H9 (cell line): ENCODE data around the gene DHX35. TPM values are rescaled to one million over a fixed set of nuclear protein-coding genes. Genes with fewer than 3 reads are reported as not detected.

Experiments used
- DNase-seq: peaks from one replicate; pipeline ENCODE4 v3.0.0-alpha.2; 2017
- H2AFZ ChIP-seq: one replicate; pipeline ENCODE4 v1.6.1; 2013; ENCODE audit warnings: mild to moderate bottlenecking, low read length, control low read depth, moderate library complexity
- H2AK5ac ChIP-seq: 2 replicates; pipeline ENCODE4 v1.6.1; 2013; ENCODE audit warnings: low read length, control low read depth, mixed read lengths; ENCODE audit not compliant: insufficient read length
- H2BK120ac ChIP-seq: one replicate; pipeline ENCODE4 v1.6.1; 2013; ENCODE audit warnings: low read depth, mild to moderate bottlenecking, low read length, control low read depth, inconsistent platforms; ENCODE audit not compliant: poor library complexity, severe bottlenecking
- H2BK12ac ChIP-seq: 2 replicates; pipeline ENCODE4 v1.6.1; 2013; ENCODE audit warnings: low read length, control low read depth, mixed read lengths, low read depth; ENCODE audit not compliant: insufficient read length
- H2BK15ac ChIP-seq: 2 replicates; pipeline ENCODE4 v1.6.1; 2013; ENCODE audit warnings: low read depth, low read length, control low read depth
- H2BK20ac ChIP-seq: one replicate; pipeline ENCODE4 v1.6.1; 2013; ENCODE audit warnings: low read depth, mild to moderate bottlenecking, low read length, control low read depth, inconsistent platforms; ENCODE audit not compliant: poor library complexity, severe bottlenecking
- H2BK5ac ChIP-seq: 2 replicates; pipeline ENCODE4 v1.6.1; 2013; ENCODE audit warnings: low read length, control low read depth, mixed read lengths; ENCODE audit not compliant: insufficient read length
- H3K14ac ChIP-seq: 2 replicates; pipeline ENCODE4 v1.6.1; 2013; ENCODE audit warnings: low read length, control low read depth; ENCODE audit not compliant: insufficient read depth
- H3K18ac ChIP-seq: 2 replicates; pipeline ENCODE4 v1.6.1; 2013; ENCODE audit warnings: low read depth, mild to moderate bottlenecking, mixed read lengths, low read length, control low read depth; ENCODE audit not compliant: insufficient read length
- H3K23ac ChIP-seq: 2 replicates; pipeline ENCODE4 v1.6.1; 2013; ENCODE audit warnings: low read length, control low read depth, mixed read lengths, low read depth; ENCODE audit not compliant: insufficient read length
- H3K23me2 ChIP-seq: 2 replicates; pipeline ENCODE4 v1.6.1; 2013; ENCODE audit warnings: low read depth, mild to moderate bottlenecking, mixed read lengths, low read length, control low read depth; ENCODE audit not compliant: insufficient read length, poor library complexity, severe bottlenecking
- H3K27ac ChIP-seq: 2 replicates; pipeline ENCODE4 v1.5.1; 2013; ENCODE audit warnings: low read length, control low read depth, mixed read lengths, low read depth; ENCODE audit not compliant: insufficient read length
- H3K27me3 ChIP-seq: 2 replicates; pipeline ENCODE4 v1.6.1; 2013; ENCODE audit warnings: low read length, control low read depth, inconsistent platforms; ENCODE audit not compliant: insufficient read depth
- H3K4ac ChIP-seq: 2 replicates; pipeline ENCODE4 v1.6.1; 2013; ENCODE audit warnings: low read depth, mild to moderate bottlenecking, control low read depth, inconsistent platforms, low read length, moderate library complexity
- H3K4me1 ChIP-seq: 2 replicates; pipeline ENCODE4 v1.6.1; 2013; ENCODE audit warnings: low read length, control low read depth, inconsistent platforms; ENCODE audit not compliant: insufficient read depth
- H3K4me2 ChIP-seq: 2 replicates; pipeline ENCODE4 v1.6.1; 2013; ENCODE audit warnings: low read length, control low read depth, mixed read lengths; ENCODE audit not compliant: insufficient read length, insufficient read depth
- H3K56ac ChIP-seq: 2 replicates; pipeline ENCODE4 v1.6.1; 2013; ENCODE audit warnings: low read depth, mild to moderate bottlenecking, mixed read lengths, low read length, control low read depth; ENCODE audit not compliant: insufficient read length
- H3K79me1 ChIP-seq: 2 replicates; pipeline ENCODE4 v1.6.1; 2013; ENCODE audit warnings: low read depth, mild to moderate bottlenecking, moderate library complexity, low read length, control low read depth, inconsistent platforms; ENCODE audit not compliant: insufficient read depth, poor library complexity, severe bottlenecking
- H3K79me2 ChIP-seq: 2 replicates; pipeline ENCODE4 v1.6.1; 2013; ENCODE audit warnings: low read length, control low read depth, inconsistent platforms; ENCODE audit not compliant: insufficient read depth
- H3K9ac ChIP-seq: 2 replicates; pipeline ENCODE4 v1.6.1; 2013; ENCODE audit warnings: low read length, control low read depth, mixed read lengths; ENCODE audit not compliant: insufficient read length; ENCODE audit errors: extremely low read depth
- H3K9me3 ChIP-seq: one replicate; pipeline ENCODE4 v1.6.1; 2013; ENCODE audit warnings: low read depth, low read length, inconsistent platforms; ENCODE audit not compliant: control insufficient read depth
- H3T11ph ChIP-seq: one replicate; pipeline ENCODE4 v1.6.1; 2013; ENCODE audit warnings: mild to moderate bottlenecking, low read length, control low read depth, inconsistent platforms
- H4K20me1 ChIP-seq: one replicate; pipeline ENCODE4 v1.6.1; 2013; ENCODE audit not compliant: control insufficient read depth, insufficient read length, insufficient read depth
- H4K5ac ChIP-seq: 2 replicates; pipeline ENCODE4 v1.6.1; 2013; ENCODE audit warnings: low read depth, mild to moderate bottlenecking, mixed read lengths, low read length, control low read depth; ENCODE audit not compliant: insufficient read length
- H4K8ac ChIP-seq: replicated peaks from 2 replicates; pipeline ENCODE4 v1.6.1; 2013; ENCODE audit warnings: low read length, control low read depth, mixed read lengths, low read depth; ENCODE audit not compliant: insufficient read length
- H4K91ac ChIP-seq: 2 replicates; pipeline ENCODE4 v1.6.1; 2013; ENCODE audit warnings: low read depth, mild to moderate bottlenecking, moderate library complexity, mixed read lengths, low read length, control low read depth; ENCODE audit not compliant: insufficient read length
- H3K27ac Mint-ChIP-seq, 3 experiments: 2 replicates in 2 of 3; 3 replicates in 1 of 3; pipeline ENCODE4 v1.8.0; 2020 to 2021; ENCODE audit warnings: mixed read lengths in 3 of 3, mild to moderate bottlenecking in 1 of 3, moderate library complexity in 1 of 3
- H3K27me3 Mint-ChIP-seq: 2 replicates; pipeline ENCODE4 v1.8.0; 2021; ENCODE audit warnings: low read depth, mild to moderate bottlenecking, moderate library complexity, mixed read lengths
- H3K36me3 Mint-ChIP-seq, 3 experiments: 2 replicates in 2 of 3; 3 replicates in 1 of 3; pipeline ENCODE4 v1.8.0; 2020 to 2021; ENCODE audit warnings: low read depth in 3 of 3, mixed read lengths in 3 of 3; ENCODE audit not compliant: insufficient read depth in 1 of 3
- H3K4me1 Mint-ChIP-seq, 2 experiments: 2 replicates each; pipeline ENCODE4 v1.8.0; 2020; ENCODE audit warnings: mixed read lengths in 2 of 2
- H3K4me3 Mint-ChIP-seq, 2 experiments: 2 replicates in 1 of 2; 3 replicates in 1 of 2; pipeline ENCODE4 v1.8.0; 2020 to 2021; ENCODE audit warnings: mild to moderate bottlenecking in 2 of 2, mixed read lengths in 2 of 2, moderate library complexity in 1 of 2
- H3K9me3 Mint-ChIP-seq, 2 experiments: 2 replicates in 1 of 2; 3 replicates in 1 of 2; pipeline ENCODE4 v1.8.0; 2020; ENCODE audit warnings: mild to moderate bottlenecking in 2 of 2, mixed read lengths in 2 of 2, moderate library complexity in 1 of 2
- CTCF ChIP-seq: fragments of 200-600 bp; sonication (generic); conservative IDR thresholded peaks from 3 replicates; pipeline ENCODE4 v1.8.0; 2021; ENCODE audit warnings: antibody characterized with exemption, mild to moderate bottlenecking
- WGBS: extraction: QIAGEN DNeasy Blood & Tissue Kit; methylation state at CpG from one replicate; pipeline ENCODE4 v1.1.7; 2013; ENCODE audit warnings: missing lambda C conversion rate, low lambda C conversion rate, mixed read lengths; ENCODE audit not compliant: insufficient read length; ENCODE audit errors: extremely low coverage; 5-methylcytosine and 5-hydroxymethylcytosine counted together
- total RNA-seq: library from RNA; stranded (reverse); gene quantifications from 2 replicates; pipeline ENCODE4 v1.2.1, GENCODE V29; 2021

Gene DHX35
- total RNA-seq, 1 experiment from 2014 or later, result 14.4 TPM

- H4K91ac ChIP-seq, result no peak overlapping the region
- no peak overlapping the region for H3K4ac ChIP-seq
- Mint-ChIP-seq H3K36me3 (peaks cover 13 to 42% (median 30%) of the 10 kb centered on the region in 3 experiments), H3K27ac (peak overlapping the region in 2 of 3 experiments; percentile 12 to 95; a peak in 4 of 7 replicates), H3K4me3 (no peak overlapping the region), H3K9me3 (no peaks in the 10 kb centered on the region), H3K27me3 (no peaks in the 10 kb centered on the region), H3K4me1 (peaks cover 8 to 15% of the 10 kb centered on the region in 2 experiments)
- no peaks in the 10 kb centered on the region for H4K20me1 ChIP-seq
- no peak overlapping the region for H4K5ac ChIP-seq
- no peak for DNase-seq
- H2BK15ac ChIP-seq, result no peak overlapping the region
- no peak overlapping the region for H3K14ac ChIP-seq
- no peak overlapping the region for H4K8ac ChIP-seq
- H2BK5ac ChIP-seq, result no peak overlapping the region
- no peak overlapping the region for H3K18ac ChIP-seq
- no peak overlapping the region for H3K4me2 ChIP-seq
- H3T11ph ChIP-seq, result no peak overlapping the region
- no peaks in the 10 kb centered on the region for H3K9me3 ChIP-seq
- H3K23ac ChIP-seq, result no peak overlapping the region
- no peaks in the 10 kb centered on the region for H3K23me2 ChIP-seq
- no peak overlapping the region for H2BK120ac ChIP-seq
- H3K79me2 ChIP-seq, result no peaks in the 10 kb centered on the region
- WGBS, result no CpG with 5 or more reads among the region's 5 CpGs
- no peak overlapping the region for H2AFZ ChIP-seq
- no peak overlapping the region for H3K56ac ChIP-seq
- no peak overlapping the region for H3K27ac ChIP-seq
- H3K79me1 ChIP-seq, result no peaks in the 10 kb centered on the region
- H2AK5ac ChIP-seq, result no peak overlapping the region
- no peaks in the 10 kb centered on the region for H3K27me3 ChIP-seq
- no peak overlapping the region for H2BK12ac ChIP-seq
- H2BK20ac ChIP-seq, result no peak overlapping the region
- no peaks in the 10 kb centered on the region; the same call in 1 of the 2 replicates for H3K4me1 ChIP-seq
- no peak for TF ChIP-seq CTCF
- H3K9ac ChIP-seq, result no peak overlapping the region
Measured at GRCh38 chr20:38991814-38992704, 29.9 kb downstream of the DHX35 start.
